Neural cell (in vitro differentiated cells): Measurements from ENCODE around the gene DSCAML1. TPM values are rescaled to one million over a fixed set of nuclear protein-coding genes. Genes with fewer than 3 reads are reported as not detected.

Experiments
- H2AFZ ChIP-seq: fragments of 200-600, 300-800 bp; sonication (generic), shearing (Covaris generic); 2 replicates; pipeline ENCODE4 v1.6.0; 2014; ENCODE audit warnings: low read depth, mild to moderate bottlenecking, antibody characterized with exemption, low read length, moderate library complexity
- H3F3A ChIP-seq: fragments of 200-600 bp; shearing (Covaris generic); 2 replicates; pipeline ENCODE4 v1.6.1; 2016; ENCODE audit warnings: mild to moderate bottlenecking, moderate library complexity, mixed read lengths, antibody characterized with exemption, low read length; ENCODE audit not compliant: insufficient read depth, poor library complexity, severe bottlenecking
- H3K27ac ChIP-seq: fragments of 200-600, 300-800 bp; sonication (generic), shearing (Covaris generic); 2 replicates; pipeline ENCODE4 v1.5.1; 2014; ENCODE audit warnings: mild to moderate bottlenecking, low read length, moderate library complexity
- H3K27me3 ChIP-seq: fragments of 300-800, 200-600 bp; sonication (generic), shearing (Covaris generic); 2 replicates; pipeline ENCODE4 v1.6.0; 2014; ENCODE audit warnings: mild to moderate bottlenecking, low read depth, low read length, moderate library complexity; ENCODE audit not compliant: insufficient read depth
- H3K36me3 ChIP-seq: fragments of 300-800, 200-600 bp; sonication (generic), shearing (Covaris generic); 2 replicates; pipeline ENCODE4 v1.5.1; 2014; ENCODE audit warnings: mild to moderate bottlenecking, antibody characterized with exemption, low read length, moderate library complexity; ENCODE audit not compliant: insufficient read depth
- H3K4me2 ChIP-seq: fragments of 300-800, 200-600 bp; sonication (generic), shearing (Covaris generic); 2 replicates; pipeline ENCODE4 v1.6.0; 2014; ENCODE audit warnings: mild to moderate bottlenecking, low read length
- H3K4me3 ChIP-seq: fragments of 300-800, 200-600 bp; sonication (generic), shearing (Covaris generic); 2 replicates; pipeline ENCODE4 v1.5.1; 2014; ENCODE audit warnings: mild to moderate bottlenecking, low read length, moderate library complexity
- H3K79me2 ChIP-seq: fragments of 200-600 bp; shearing (Covaris generic); replicated peaks from 2 replicates; pipeline ENCODE4 v1.6.0; 2014; ENCODE audit warnings: mild to moderate bottlenecking, low read length, moderate library complexity; ENCODE audit not compliant: insufficient read depth
- H3K9ac ChIP-seq: fragments of 300-800, 200-600 bp; sonication (generic), shearing (Covaris generic); 2 replicates; pipeline ENCODE4 v1.6.1; 2016; ENCODE audit warnings: mild to moderate bottlenecking, low read length, mixed read lengths
- H3K9me2 ChIP-seq: fragments of 200-600 bp; shearing (Covaris generic); 2 replicates; pipeline ENCODE4 v1.6.1; 2016; ENCODE audit warnings: mild to moderate bottlenecking, low read length, mixed read lengths; ENCODE audit not compliant: insufficient read depth
- H3K9me3 ChIP-seq: fragments of 200-600, 300-800 bp; sonication (generic), shearing (Covaris generic); 2 replicates; pipeline ENCODE4 v1.6.1; 2016; ENCODE audit warnings: mild to moderate bottlenecking, mixed run types, low read length, moderate library complexity, mixed read lengths
- H4K20me1 ChIP-seq: fragments of 200-600 bp; shearing (Covaris generic); 2 replicates; pipeline ENCODE4 v1.6.1; 2016; ENCODE audit warnings: mild to moderate bottlenecking, mixed run types; ENCODE audit not compliant: insufficient read depth
- EP300 ChIP-seq: fragments of 450-650 bp; conservative IDR thresholded peaks from 2 replicates; pipeline ENCODE4 v1.6.1; 2014; ENCODE audit warnings: antibody characterized with exemption, mild to moderate bottlenecking, moderate library complexity; ENCODE audit not compliant: poor library complexity, severe bottlenecking
- EZH2 ChIP-seq: fragments of 200-600, 300-800 bp; shearing (Covaris generic), sonication (generic); IDR thresholded peaks from 2 replicates; pipeline ENCODE4 v1.6.1; 2014; ENCODE audit warnings: antibody characterized with exemption, low read length, borderline replicate concordance, mild to moderate bottlenecking; ENCODE audit not compliant: insufficient read depth, poor library complexity, severe bottlenecking
- MXI1 ChIP-seq: fragments of 450-650 bp; conservative IDR thresholded peaks from 2 replicates; pipeline ENCODE4 v1.6.1; 2014; ENCODE audit warnings: antibody characterized with exemption, mild to moderate bottlenecking; ENCODE audit not compliant: poor library complexity, severe bottlenecking
- POLR2AphosphoS5 ChIP-seq: IDR thresholded peaks from 2 replicates; pipeline ENCODE4 v1.6.1; 2012
- RAD21 ChIP-seq: fragments of 450-650 bp; conservative IDR thresholded peaks from 2 replicates; pipeline ENCODE4 v1.6.1; 2014; ENCODE audit warnings: antibody characterized with exemption, mild to moderate bottlenecking, moderate library complexity
- SMC3 ChIP-seq: fragments of 450-650 bp; conservative IDR thresholded peaks from 2 replicates; pipeline ENCODE4 v1.6.1; 2014; ENCODE audit warnings: antibody characterized with exemption, mild to moderate bottlenecking, moderate library complexity; ENCODE audit not compliant: poor library complexity
- TAF1 ChIP-seq: IDR thresholded peaks from 2 replicates; pipeline ENCODE4 v1.6.1; 2012; ENCODE audit warnings: low read depth
- polyA plus RNA-seq: library from polyadenylated mRNA; depleted of rRNA; stranded (reverse); fragments of >200 nt; gene quantifications from 2 replicates; pipeline ENCODE4 v1.2.3, GENCODE V29; 2014
- TF ChIP-seq, protein P1 (sequence below): IDR thresholded peaks from 2 replicates; pipeline ENCODE4 v1.6.1; 2012; ENCODE audit warnings: borderline replicate concordance
- TF ChIP-seq, protein P2 (sequence below): fragments of 450-650 bp; IDR thresholded peaks from 2 replicates; pipeline ENCODE4 v1.5.1; 2014; ENCODE audit warnings: antibody characterized with exemption, mild to moderate bottlenecking, moderate library complexity; ENCODE audit not compliant: poor library complexity, severe bottlenecking

Gene DSCAML1
- polyA plus RNA-seq, 1 donor from 2014 or later, result 1.3 TPM

GRCh38 chr11:117478926-117479325 is 318.1 kb downstream of the DSCAML1 start:
- Histone ChIP-seq H3K36me3 (no peaks in the 10 kb centered on the region), H3K9me2 (no peaks in the 10 kb centered on the region), H3K9me3 (no peaks in the 10 kb centered on the region), H3K4me3 (no peak overlapping the region), H3K79me2 (no peaks in the 10 kb centered on the region), H3K4me2 (no peak overlapping the region), H2AFZ (no peak overlapping the region), H3K9ac (no peak overlapping the region), H3K27ac (no peak overlapping the region), H4K20me1 (no peaks in the 10 kb centered on the region), H3F3A (no peaks in the 10 kb centered on the region), H3K27me3 (no peaks in the 10 kb centered on the region)
- TF ChIP-seq EP300, result no peak
- no peak for TF ChIP-seq EZH2
- no peak for TF ChIP-seq POLR2AphosphoS5
- TF ChIP-seq TAF1, result no peak
- no peak for TF ChIP-seq MXI1

- H3K27ac ChIP-seq, result no peak overlapping the region
- H3F3A ChIP-seq, result no peaks in the 10 kb centered on the region
- H3K27me3 ChIP-seq, result no peaks in the 10 kb centered on the region
- no peaks in the 10 kb centered on the region for H3K9me3 ChIP-seq
- H2AFZ ChIP-seq, result no peak overlapping the region
- no peak overlapping the region for H3K4me3 ChIP-seq
- no peaks in the 10 kb centered on the region for H3K9me2 ChIP-seq
- no peak overlapping the region for H3K4me2 ChIP-seq
- no peak overlapping the region for H3K9ac ChIP-seq
- no peaks in the 10 kb centered on the region for H3K36me3 ChIP-seq
- TF ChIP-seq SMC3 (no peak), POLR2AphosphoS5 (no peak), EZH2 (no peak), MXI1 (no peak), TAF1 (no peak), RAD21 (no peak), EP300 (no peak)
- TF ChIP-seq, protein P1, sequence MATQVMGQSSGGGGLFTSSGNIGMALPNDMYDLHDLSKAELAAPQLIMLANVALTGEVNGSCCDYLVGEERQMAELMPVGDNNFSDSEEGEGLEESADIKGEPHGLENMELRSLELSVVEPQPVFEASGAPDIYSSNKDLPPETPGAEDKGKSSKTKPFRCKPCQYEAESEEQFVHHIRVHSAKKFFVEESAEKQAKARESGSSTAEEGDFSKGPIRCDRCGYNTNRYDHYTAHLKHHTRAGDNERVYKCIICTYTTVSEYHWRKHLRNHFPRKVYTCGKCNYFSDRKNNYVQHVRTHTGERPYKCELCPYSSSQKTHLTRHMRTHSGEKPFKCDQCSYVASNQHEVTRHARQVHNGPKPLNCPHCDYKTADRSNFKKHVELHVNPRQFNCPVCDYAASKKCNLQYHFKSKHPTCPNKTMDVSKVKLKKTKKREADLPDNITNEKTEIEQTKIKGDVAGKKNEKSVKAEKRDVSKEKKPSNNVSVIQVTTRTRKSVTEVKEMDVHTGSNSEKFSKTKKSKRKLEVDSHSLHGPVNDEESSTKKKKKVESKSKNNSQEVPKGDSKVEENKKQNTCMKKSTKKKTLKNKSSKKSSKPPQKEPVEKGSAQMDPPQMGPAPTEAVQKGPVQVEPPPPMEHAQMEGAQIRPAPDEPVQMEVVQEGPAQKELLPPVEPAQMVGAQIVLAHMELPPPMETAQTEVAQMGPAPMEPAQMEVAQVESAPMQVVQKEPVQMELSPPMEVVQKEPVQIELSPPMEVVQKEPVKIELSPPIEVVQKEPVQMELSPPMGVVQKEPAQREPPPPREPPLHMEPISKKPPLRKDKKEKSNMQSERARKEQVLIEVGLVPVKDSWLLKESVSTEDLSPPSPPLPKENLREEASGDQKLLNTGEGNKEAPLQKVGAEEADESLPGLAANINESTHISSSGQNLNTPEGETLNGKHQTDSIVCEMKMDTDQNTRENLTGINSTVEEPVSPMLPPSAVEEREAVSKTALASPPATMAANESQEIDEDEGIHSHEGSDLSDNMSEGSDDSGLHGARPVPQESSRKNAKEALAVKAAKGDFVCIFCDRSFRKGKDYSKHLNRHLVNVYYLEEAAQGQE, result no peak
- TF ChIP-seq, protein P2, sequence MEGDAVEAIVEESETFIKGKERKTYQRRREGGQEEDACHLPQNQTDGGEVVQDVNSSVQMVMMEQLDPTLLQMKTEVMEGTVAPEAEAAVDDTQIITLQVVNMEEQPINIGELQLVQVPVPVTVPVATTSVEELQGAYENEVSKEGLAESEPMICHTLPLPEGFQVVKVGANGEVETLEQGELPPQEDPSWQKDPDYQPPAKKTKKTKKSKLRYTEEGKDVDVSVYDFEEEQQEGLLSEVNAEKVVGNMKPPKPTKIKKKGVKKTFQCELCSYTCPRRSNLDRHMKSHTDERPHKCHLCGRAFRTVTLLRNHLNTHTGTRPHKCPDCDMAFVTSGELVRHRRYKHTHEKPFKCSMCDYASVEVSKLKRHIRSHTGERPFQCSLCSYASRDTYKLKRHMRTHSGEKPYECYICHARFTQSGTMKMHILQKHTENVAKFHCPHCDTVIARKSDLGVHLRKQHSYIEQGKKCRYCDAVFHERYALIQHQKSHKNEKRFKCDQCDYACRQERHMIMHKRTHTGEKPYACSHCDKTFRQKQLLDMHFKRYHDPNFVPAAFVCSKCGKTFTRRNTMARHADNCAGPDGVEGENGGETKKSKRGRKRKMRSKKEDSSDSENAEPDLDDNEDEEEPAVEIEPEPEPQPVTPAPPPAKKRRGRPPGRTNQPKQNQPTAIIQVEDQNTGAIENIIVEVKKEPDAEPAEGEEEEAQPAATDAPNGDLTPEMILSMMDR, result no peak
- H4K20me1 ChIP-seq, result no peaks in the 10 kb centered on the region
- H3K79me2 ChIP-seq, result no peaks in the 10 kb centered on the region
Observed at GRCh38 chr11:117478126-117478860, 318.7 kb downstream of the DSCAML1 start.
